ENCODE results near the gene M1AP. TPM values are rescaled to one million over a fixed set of nuclear protein-coding genes. Genes with fewer than 3 reads are reported as not detected.

Gene M1AP
- total RNA-seq, 1 donor from 2014 or later = 0.81 TPM

DNA sequence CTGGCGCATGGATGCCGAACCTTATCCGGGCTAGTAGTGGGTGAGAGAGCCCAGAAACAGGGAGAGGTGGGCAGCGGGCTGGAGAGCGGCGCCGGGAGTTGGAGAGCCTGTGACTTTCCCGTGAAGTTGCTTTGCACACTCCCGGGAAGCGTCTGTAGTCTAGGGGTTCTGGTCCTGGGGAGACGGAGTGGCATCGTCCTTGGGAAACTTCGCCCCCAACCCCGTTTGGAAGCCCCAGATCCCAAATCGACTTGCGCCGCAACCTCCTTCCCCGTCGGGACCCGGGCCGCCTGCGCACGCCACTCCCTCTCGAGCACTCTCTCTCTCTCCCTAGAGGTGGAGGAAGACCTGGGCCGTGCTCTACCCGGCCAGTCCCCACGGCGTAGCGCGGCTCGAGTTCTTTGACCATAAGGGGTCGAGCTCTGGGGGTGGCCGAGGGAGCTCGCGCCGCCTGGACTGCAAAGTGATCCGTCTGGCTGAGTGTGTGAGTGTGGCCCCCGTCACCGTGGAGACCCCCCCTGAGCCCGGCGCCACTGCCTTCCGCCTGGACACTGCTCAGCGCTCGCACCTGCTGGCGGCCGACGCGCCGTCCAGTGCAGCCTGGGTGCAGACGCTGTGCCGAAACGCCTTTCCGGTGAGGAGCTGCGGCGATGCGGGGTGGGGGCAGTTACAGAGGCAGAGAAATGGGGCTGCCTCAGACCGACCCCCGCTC, 93.2 kb downstream of the M1AP start:
- Mint-ChIP-seq H3K36me3 (ENCODE audit: unreplicated experiment) (peaks cover 9% of the 10 kb centered on the region), H3K9me3 (ENCODE audit: unreplicated experiment) (peaks cover 14% of the 10 kb centered on the region), H3K4me1 (ENCODE audit: low read depth, unreplicated experiment) (peaks cover 24% of the 10 kb centered on the region), H3K27ac (ENCODE audit: unreplicated experiment) (no peak overlapping the region), H3K4me3 (ENCODE audit: unreplicated experiment) (peak overlapping the region; percentile 92), H3K27me3 (ENCODE audit: unreplicated experiment) (peaks cover 32% of the 10 kb centered on the region)
- peak; percentile 63 for DNase-seq
- TF ChIP-seq CTCF (IDR thresholded peaks at IDR 0.05; ENCODE audit: partially characterized antibody, unreplicated experiment) = no peak

GRCh38 chr2:74553892-74554819, 94.0 kb downstream of the M1AP start, which contains the start of the genes DOK1 and LOXL3:
TSS of gene DOK1 (plus strand) at chr2:74554720. CDS start at chr2:74554755, 35 bp downstream.
TSS of gene LOXL3 (minus strand) at chr2:74553942. CDS start at chr2:74552634, 1,308 bp downstream.
- H3K4me1 Mint-ChIP-seq (ENCODE audit: low read depth, unreplicated experiment) = peaks cover 28% of the 10 kb centered on the region
- peak within 1 kb of the TSS; percentile 99 for H3K4me3 Mint-ChIP-seq (ENCODE audit: unreplicated experiment)
- H3K36me3 Mint-ChIP-seq (ENCODE audit: unreplicated experiment) = peaks cover 9% of the 10 kb centered on the region
- peaks cover 35% of the 10 kb centered on the region for H3K27me3 Mint-ChIP-seq (ENCODE audit: unreplicated experiment)
- no peak for TF ChIP-seq CTCF (IDR thresholded peaks at IDR 0.05; ENCODE audit: partially characterized antibody, unreplicated experiment)
- H3K9me3 Mint-ChIP-seq (ENCODE audit: unreplicated experiment) = peaks cover 13% of the 10 kb centered on the region
- peak; percentile 89 for DNase-seq
- peak within 1 kb of the TSS; percentile 91 for H3K27ac Mint-ChIP-seq (ENCODE audit: unreplicated experiment)

GRCh38 chr2:74552914-74553811, 95.0 kb downstream of the M1AP start:
- TF ChIP-seq CTCF (IDR thresholded peaks at IDR 0.05; ENCODE audit: partially characterized antibody, unreplicated experiment) = no peak
- Mint-ChIP-seq H3K4me1 (ENCODE audit: low read depth, unreplicated experiment) (peaks cover 32% of the 10 kb centered on the region), H3K27me3 (ENCODE audit: unreplicated experiment) (peaks cover 39% of the 10 kb centered on the region), H3K9me3 (ENCODE audit: unreplicated experiment) (peaks cover 15% of the 10 kb centered on the region), H3K36me3 (ENCODE audit: unreplicated experiment) (peaks cover 9% of the 10 kb centered on the region), H3K4me3 (ENCODE audit: unreplicated experiment) (peak overlapping the region; percentile 99), H3K27ac (ENCODE audit: unreplicated experiment) (peak overlapping the region; percentile 91)
- DNase-seq = peak; percentile 50

DNA sequence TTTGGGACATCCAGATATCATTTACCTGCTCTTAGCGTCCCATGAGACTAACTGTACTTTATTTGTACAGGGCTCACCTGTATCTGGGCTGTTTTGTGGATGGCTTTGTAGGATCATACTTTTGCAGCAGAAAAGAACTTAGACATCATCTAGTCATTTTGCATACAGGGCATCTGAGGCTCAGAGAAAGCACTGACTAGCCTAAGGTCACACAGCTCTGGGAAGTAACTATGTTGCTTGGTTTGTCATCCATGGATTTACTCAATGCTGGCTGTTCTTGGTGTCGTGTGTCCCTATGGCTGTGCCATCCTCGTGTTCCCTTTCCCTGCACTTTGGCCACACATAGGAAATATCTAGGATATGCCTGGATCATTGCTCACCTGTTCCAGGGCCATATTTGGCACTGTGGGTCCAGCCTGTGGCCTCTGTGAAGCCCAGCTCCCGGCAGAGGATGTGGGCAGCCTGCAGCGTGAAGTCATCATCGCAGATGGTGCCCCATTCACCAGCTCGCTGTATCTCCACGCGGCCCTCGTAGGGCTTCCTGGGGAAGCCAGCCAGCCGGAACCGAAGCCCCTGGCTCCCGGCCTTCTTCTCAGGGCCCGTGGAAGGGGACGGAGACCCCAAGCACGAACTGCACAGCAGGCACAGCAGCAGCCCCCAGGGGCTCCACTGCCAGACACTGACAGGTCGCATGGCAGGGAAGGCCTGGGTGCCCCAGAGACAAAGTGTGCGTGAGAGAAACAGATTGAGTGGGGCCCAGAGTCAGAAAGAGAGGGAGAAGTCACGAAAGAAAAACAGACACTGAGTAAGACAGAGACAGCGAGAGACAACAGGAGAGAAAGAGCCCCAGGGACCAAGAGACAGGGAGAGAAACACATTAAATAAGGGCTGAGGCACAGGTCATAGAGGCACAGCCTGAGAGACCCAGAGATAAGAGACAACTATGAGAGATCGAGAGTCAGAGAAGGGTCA, 95.9 kb downstream of the M1AP start:
- Mint-ChIP-seq H3K27me3 (ENCODE audit: unreplicated experiment) (peaks cover 40% of the 10 kb centered on the region), H3K4me3 (ENCODE audit: unreplicated experiment) (peak overlapping the region; percentile 99), H3K9me3 (ENCODE audit: unreplicated experiment) (peaks cover 18% of the 10 kb centered on the region), H3K27ac (ENCODE audit: unreplicated experiment) (peak overlapping the region; percentile 88), H3K4me1 (ENCODE audit: low read depth, unreplicated experiment) (peaks cover 40% of the 10 kb centered on the region), H3K36me3 (ENCODE audit: unreplicated experiment) (peaks cover 9% of the 10 kb centered on the region)
- TF ChIP-seq CTCF (IDR thresholded peaks at IDR 0.05; ENCODE audit: partially characterized antibody, unreplicated experiment) = no peak
- DNase-seq = no peak
